SK-N-SH (cell line): ENCODE data around the gene ARCN1. TPM values are rescaled to one million over a fixed set of nuclear protein-coding genes. Genes with fewer than 3 reads are reported as not detected.

Experiments used
- CTCF ChIA-PET: fragments of 300-600, 350-600 bp; formaldehyde crosslinking; extraction: SDS; loops from one replicate; lab custom pipeline; 2021; lab: Yijun Ruan, JAX
- POLR2A ChIA-PET: fragments of 350-600 bp; sonication (Branson Sonifier 250); formaldehyde crosslinking; extraction: SDS; loops from one replicate; lab custom pipeline; 2020; ENCODE audit warnings: antibody characterized with exemption, inconsistent platforms; lab: Yijun Ruan, JAX
- DNase-seq: peaks from one replicate; pipeline ENCODE4 v3.0.0; 2012
- H2AFZ ChIP-seq: fragments of 200-600 bp; sonication (generic); 2 replicates; pipeline ENCODE4 v1.8.1; 2016; ENCODE audit warnings: antibody characterized with exemption, mild to moderate bottlenecking, low read depth
- H3F3A ChIP-seq: fragments of 200-600 bp; sonication (generic); replicated peaks from 2 replicates; pipeline ENCODE3; 2016; ENCODE audit warnings: antibody characterized with exemption, mild to moderate bottlenecking; ENCODE audit not compliant: insufficient read depth
- H3K27ac ChIP-seq, 2 experiments: fragments of 200-500 bp in 1 of 2; fragments of 200-600 bp in 1 of 2; sonication (Bioruptor generic) in 1 of 2; sonication (generic), shearing (Covaris generic) in 1 of 2; 2 replicates each; pipeline versions ENCODE4 v1.5.1 to v1.6.1; 2014 to 2016; ENCODE audit warnings: low read depth in 2 of 2, inconsistent platforms in 1 of 2, low read length in 1 of 2, mild to moderate bottlenecking in 1 of 2, mixed read lengths in 1 of 2
- H3K27me3 ChIP-seq: fragments of 200-600 bp; sonication (generic), shearing (Covaris generic); 2 replicates; pipeline ENCODE4 v1.6.1; 2016; ENCODE audit warnings: mixed run types; ENCODE audit not compliant: insufficient read depth
- H3K36me3 ChIP-seq, 2 experiments: fragments of 200-500 bp in 1 of 2; fragments of 200-600 bp in 1 of 2; sonication (Bioruptor generic) in 1 of 2; sonication (generic) in 1 of 2; replicated peaks in 1 of 2; 2 replicates each; pipeline versions ENCODE3 to v1.5.1; 2014 to 2016; ENCODE audit warnings: low read length in 1 of 2, mild to moderate bottlenecking in 1 of 2; ENCODE audit not compliant: insufficient read depth in 2 of 2, control insufficient read depth in 1 of 2
- H3K4me1 ChIP-seq, 2 experiments: fragments of 200-500 bp in 1 of 2; fragments of 200-600 bp in 1 of 2; sonication (Bioruptor generic) in 1 of 2; sonication (generic), shearing (Covaris generic) in 1 of 2; 2 replicates each; pipeline versions ENCODE4 v1.5.1 to v1.6.1; 2014 to 2016; ENCODE audit warnings: low read depth in 1 of 2, low read length in 1 of 2, mixed run types in 1 of 2; ENCODE audit not compliant: insufficient read depth in 2 of 2, control insufficient read depth in 1 of 2
- H3K4me2 ChIP-seq: fragments of 200-600 bp; sonication (generic), shearing (Covaris generic); 2 replicates; pipeline ENCODE4 v1.6.1; 2017; ENCODE audit warnings: mixed run types
- H3K4me3 ChIP-seq, 2 experiments: fragments of 200-500 bp in 1 of 2; fragments of 200-600 bp in 1 of 2; sonication (Bioruptor generic) in 1 of 2; sonication (generic), shearing (Covaris generic) in 1 of 2; 2 replicates each; pipeline versions ENCODE4 v1.5.1 to v1.8.1; 2014 to 2016; ENCODE audit warnings: low read depth in 2 of 2, inconsistent platforms in 1 of 2, low read length in 1 of 2, mild to moderate bottlenecking in 1 of 2, mixed read lengths in 1 of 2, moderate library complexity in 1 of 2
- H3K79me2 ChIP-seq: fragments of 200-600 bp; sonication (generic); 2 replicates; pipeline ENCODE4 v1.8.1; 2017; ENCODE audit warnings: mild to moderate bottlenecking; ENCODE audit not compliant: insufficient read depth
- H3K9ac ChIP-seq: fragments of 200-600 bp; sonication (generic); 2 replicates; pipeline ENCODE4 v1.6.1; 2017; ENCODE audit warnings: mixed run types
- H3K9me2 ChIP-seq: fragments of 200-600 bp; sonication (generic); 2 replicates; pipeline ENCODE4 v1.6.1; 2017; ENCODE audit warnings: mixed run types
- H3K9me3 ChIP-seq: fragments of 200-600 bp; sonication (generic); 2 replicates; pipeline ENCODE4 v1.6.1; 2017; ENCODE audit warnings: mixed run types, mild to moderate bottlenecking, moderate library complexity
- H4K20me1 ChIP-seq: fragments of 200-600 bp; sonication (generic); 2 replicates; pipeline ENCODE4 v1.6.1; 2017; ENCODE audit warnings: mild to moderate bottlenecking, mixed run types; ENCODE audit not compliant: insufficient read depth
- CHD2 ChIP-seq: fragments of 150-350 bp; IDR thresholded peaks from 2 replicates; pipeline ENCODE4 v1.6.1; 2018; ENCODE audit warnings: low read length; ENCODE audit not compliant: partially characterized antibody
- ELF1 ChIP-seq: IDR thresholded peaks from 2 replicates; pipeline ENCODE4 v1.4.0; 2012
- FOSL2 ChIP-seq: IDR thresholded peaks from 2 replicates; pipeline ENCODE4 v1.4.0; 2012; ENCODE audit warnings: low read depth, mild to moderate bottlenecking, moderate library complexity, borderline replicate concordance
- FOXJ3 ChIP-seq: sonication (generic); formaldehyde crosslinking; IDR thresholded peaks from 2 replicates; pipeline ENCODE4 v1.5.1; 2020; ENCODE audit warnings: mild to moderate bottlenecking, missing genetic modification reagents
- FOXM1 ChIP-seq: IDR thresholded peaks from 2 replicates; pipeline ENCODE4 v1.4.0; 2012; ENCODE audit warnings: low read depth, mild to moderate bottlenecking
- GATA2 ChIP-seq: sonication (generic); formaldehyde crosslinking; IDR thresholded peaks from 2 replicates; pipeline ENCODE4 v1.5.0; 2020; ENCODE audit warnings: mild to moderate bottlenecking, missing genetic modification reagents
- MEF2A ChIP-seq: IDR thresholded peaks from 2 replicates; pipeline ENCODE4 v1.4.0; 2012; ENCODE audit warnings: low read depth, borderline replicate concordance
- NRF1 ChIP-seq: IDR thresholded peaks from 2 replicates; pipeline ENCODE4 v1.6.1; 2012; ENCODE audit warnings: low read depth, mild to moderate bottlenecking, low read length
- RAD21 ChIP-seq: IDR thresholded peaks from 2 replicates; pipeline ENCODE4 v1.6.1; 2012; ENCODE audit warnings: mild to moderate bottlenecking, low read length
- RXRA ChIP-seq: IDR thresholded peaks from 2 replicates; pipeline ENCODE4 v1.4.0; 2012; ENCODE audit warnings: low read depth, mild to moderate bottlenecking, borderline replicate concordance
- SIN3A ChIP-seq: IDR thresholded peaks from 2 replicates; pipeline ENCODE4 v1.6.1; 2012; ENCODE audit warnings: low read depth, mild to moderate bottlenecking, low read length, moderate library complexity, borderline replicate concordance
- TAF1 ChIP-seq: IDR thresholded peaks from 2 replicates; pipeline ENCODE4 v1.6.1; 2012; ENCODE audit warnings: low read depth, mild to moderate bottlenecking, low read length, moderate library complexity, borderline replicate concordance
- TEAD4 ChIP-seq: IDR thresholded peaks from 2 replicates; pipeline ENCODE4 v1.4.0; 2012; ENCODE audit warnings: mild to moderate bottlenecking, borderline replicate concordance; ENCODE audit not compliant: insufficient read depth
- WGBS: methylation state at CpG from one replicate; pipeline ENCODE4 v1.1.6; 2017; ENCODE audit warnings: low lambda C conversion rate; 5-methylcytosine and 5-hydroxymethylcytosine counted together
- polyA plus RNA-seq, 3 experiments: library from polyadenylated mRNA; depleted of rRNA; stranded (reverse); fragments of >200 nt; gene quantifications; 2 replicates each; pipeline ENCODE4 v1.2.3, GENCODE V29; 2012
- TF ChIP-seq, protein P1 (sequence below): fragments of 150-350 bp; IDR thresholded peaks from 2 replicates; pipeline ENCODE4 v1.6.1; 2017; ENCODE audit warnings: antibody characterized with exemption, low read length, low read depth, borderline replicate concordance
- TF ChIP-seq, protein P2 (sequence below): IDR thresholded peaks from 2 replicates; pipeline ENCODE4 v1.4.0; 2012; ENCODE audit warnings: low read depth, borderline replicate concordance
- TF ChIP-seq, protein P3 (sequence below): IDR thresholded peaks from 2 replicates; pipeline ENCODE4 v1.4.0; 2012; ENCODE audit warnings: low read depth, borderline replicate concordance

The ARCN1 gene
- polyA plus RNA-seq, 1 of the 3 experiments (the other 2 are of a cell fraction): 128 TPM

DNA sequence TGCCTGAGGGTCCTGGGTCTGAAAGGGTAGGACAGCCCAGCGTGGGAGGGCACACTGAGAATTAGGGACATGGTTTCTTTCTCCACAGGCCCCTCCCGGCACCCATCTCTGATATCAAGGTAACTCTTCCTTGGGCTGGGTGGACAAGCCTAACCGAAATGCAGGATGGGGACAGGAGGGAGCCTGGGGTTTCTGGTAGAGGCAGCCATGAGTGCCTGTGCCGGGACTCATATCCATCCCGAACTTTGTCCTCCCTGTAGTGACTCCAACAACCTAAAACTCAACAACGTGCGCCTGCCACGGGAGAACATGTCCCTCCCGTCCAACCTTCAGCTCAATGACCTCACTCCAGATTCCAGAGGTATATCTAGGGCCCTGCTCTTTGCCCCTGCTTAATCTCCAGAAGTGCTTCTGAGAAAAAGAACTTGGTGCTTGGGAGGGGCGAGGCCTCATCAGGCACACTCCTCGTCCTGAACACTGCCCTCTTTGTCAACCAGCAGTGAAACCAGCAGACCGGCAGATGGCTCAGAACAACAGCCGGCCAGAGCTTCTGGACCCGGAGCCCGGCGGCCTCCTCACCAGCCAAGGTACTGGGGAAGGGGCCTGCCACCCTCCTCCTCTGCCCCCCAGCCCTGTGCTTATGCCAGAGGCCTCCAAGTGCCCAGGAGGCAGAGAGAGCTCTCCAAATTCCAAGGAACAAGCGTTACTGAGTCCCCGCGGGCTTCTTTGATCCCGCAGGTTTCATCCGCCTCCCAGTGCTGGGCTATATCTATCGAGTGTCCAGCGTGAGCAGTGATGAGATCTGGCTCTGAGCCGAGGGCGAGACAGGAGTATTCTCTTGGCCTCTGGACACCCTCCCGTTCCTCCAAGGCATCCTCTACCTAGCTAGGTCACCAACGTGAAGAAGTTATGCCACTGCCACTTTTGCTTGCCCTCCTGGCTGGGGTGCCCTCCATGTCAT, 38.2 kb upstream of the ARCN1 start:
- Histone ChIP-seq H3K27me3 (no peaks in the 10 kb centered on the region), H3K79me2 (no peaks in the 10 kb centered on the region; the same call in 1 of the 2 replicates), H3K4me3 (no peak overlapping the region), H4K20me1 (no peaks in the 10 kb centered on the region), H3K27ac (no peak overlapping the region), H3K9me3 (no peaks in the 10 kb centered on the region), H3F3A (peaks cover 14% of the 10 kb centered on the region), H3K4me1 (peaks cover 4 to 17% of the 10 kb centered on the region in 2 experiments; a peak in 3 of 4 replicates), H3K9me2 (no peaks in the 10 kb centered on the region), H2AFZ (no peak overlapping the region), H3K4me2 (no peak overlapping the region), H3K36me3 (peaks cover 0 to 11% of the 10 kb centered on the region in 2 experiments), H3K9ac (no peak overlapping the region)
- 86% methylated on average over 23 of the region's 27 CpGs for WGBS
- ChIA-PET POLR2A (no interaction called here), CTCF (no interaction called here)
- no peak for DNase-seq
- TF ChIP-seq RAD21: no peak
- no peak for TF ChIP-seq FOXM1
- no peak for TF ChIP-seq SIN3A
- TF ChIP-seq, protein P1, sequence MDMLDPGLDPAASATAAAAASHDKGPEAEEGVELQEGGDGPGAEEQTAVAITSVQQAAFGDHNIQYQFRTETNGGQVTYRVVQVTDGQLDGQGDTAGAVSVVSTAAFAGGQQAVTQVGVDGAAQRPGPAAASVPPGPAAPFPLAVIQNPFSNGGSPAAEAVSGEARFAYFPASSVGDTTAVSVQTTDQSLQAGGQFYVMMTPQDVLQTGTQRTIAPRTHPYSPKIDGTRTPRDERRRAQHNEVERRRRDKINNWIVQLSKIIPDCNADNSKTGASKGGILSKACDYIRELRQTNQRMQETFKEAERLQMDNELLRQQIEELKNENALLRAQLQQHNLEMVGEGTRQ: no peak
- no peak for TF ChIP-seq ELF1
- TF ChIP-seq, protein P2, sequence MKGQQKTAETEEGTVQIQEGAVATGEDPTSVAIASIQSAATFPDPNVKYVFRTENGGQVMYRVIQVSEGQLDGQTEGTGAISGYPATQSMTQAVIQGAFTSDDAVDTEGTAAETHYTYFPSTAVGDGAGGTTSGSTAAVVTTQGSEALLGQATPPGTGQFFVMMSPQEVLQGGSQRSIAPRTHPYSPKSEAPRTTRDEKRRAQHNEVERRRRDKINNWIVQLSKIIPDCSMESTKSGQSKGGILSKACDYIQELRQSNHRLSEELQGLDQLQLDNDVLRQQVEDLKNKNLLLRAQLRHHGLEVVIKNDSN: no peak
- TF ChIP-seq, protein P3, sequence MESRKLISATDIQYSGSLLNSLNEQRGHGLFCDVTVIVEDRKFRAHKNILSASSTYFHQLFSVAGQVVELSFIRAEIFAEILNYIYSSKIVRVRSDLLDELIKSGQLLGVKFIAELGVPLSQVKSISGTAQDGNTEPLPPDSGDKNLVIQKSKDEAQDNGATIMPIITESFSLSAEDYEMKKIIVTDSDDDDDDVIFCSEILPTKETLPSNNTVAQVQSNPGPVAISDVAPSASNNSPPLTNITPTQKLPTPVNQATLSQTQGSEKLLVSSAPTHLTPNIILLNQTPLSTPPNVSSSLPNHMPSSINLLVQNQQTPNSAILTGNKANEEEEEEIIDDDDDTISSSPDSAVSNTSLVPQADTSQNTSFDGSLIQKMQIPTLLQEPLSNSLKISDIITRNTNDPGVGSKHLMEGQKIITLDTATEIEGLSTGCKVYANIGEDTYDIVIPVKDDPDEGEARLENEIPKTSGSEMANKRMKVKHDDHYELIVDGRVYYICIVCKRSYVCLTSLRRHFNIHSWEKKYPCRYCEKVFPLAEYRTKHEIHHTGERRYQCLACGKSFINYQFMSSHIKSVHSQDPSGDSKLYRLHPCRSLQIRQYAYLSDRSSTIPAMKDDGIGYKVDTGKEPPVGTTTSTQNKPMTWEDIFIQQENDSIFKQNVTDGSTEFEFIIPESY: no peak
- TF ChIP-seq CHD2: no peak
- no peak for TF ChIP-seq FOXJ3
- no peak for TF ChIP-seq TAF1
- no peak for TF ChIP-seq RXRA
- no peak for TF ChIP-seq TEAD4
- TF ChIP-seq MEF2A: no peak
- no peak for TF ChIP-seq FOSL2
- TF ChIP-seq NRF1: no peak
- TF ChIP-seq GATA2 (CRISPR knock-in tag): no peak
